ENCODE results near the gene NTRK3.

GRCh38 chr15:87961851-87962420 is 294.6 kb downstream of the NTRK3 start:
- TF ChIP-seq, protein P1, sequence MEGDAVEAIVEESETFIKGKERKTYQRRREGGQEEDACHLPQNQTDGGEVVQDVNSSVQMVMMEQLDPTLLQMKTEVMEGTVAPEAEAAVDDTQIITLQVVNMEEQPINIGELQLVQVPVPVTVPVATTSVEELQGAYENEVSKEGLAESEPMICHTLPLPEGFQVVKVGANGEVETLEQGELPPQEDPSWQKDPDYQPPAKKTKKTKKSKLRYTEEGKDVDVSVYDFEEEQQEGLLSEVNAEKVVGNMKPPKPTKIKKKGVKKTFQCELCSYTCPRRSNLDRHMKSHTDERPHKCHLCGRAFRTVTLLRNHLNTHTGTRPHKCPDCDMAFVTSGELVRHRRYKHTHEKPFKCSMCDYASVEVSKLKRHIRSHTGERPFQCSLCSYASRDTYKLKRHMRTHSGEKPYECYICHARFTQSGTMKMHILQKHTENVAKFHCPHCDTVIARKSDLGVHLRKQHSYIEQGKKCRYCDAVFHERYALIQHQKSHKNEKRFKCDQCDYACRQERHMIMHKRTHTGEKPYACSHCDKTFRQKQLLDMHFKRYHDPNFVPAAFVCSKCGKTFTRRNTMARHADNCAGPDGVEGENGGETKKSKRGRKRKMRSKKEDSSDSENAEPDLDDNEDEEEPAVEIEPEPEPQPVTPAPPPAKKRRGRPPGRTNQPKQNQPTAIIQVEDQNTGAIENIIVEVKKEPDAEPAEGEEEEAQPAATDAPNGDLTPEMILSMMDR (IDR thresholded peaks at IDR 0.05; ENCODE audit: low read depth, low read length, missing input control): no peak
- TF ChIP-seq FOXA1 (IDR thresholded peaks at IDR 0.05): no peak
- TF ChIP-seq MAX (IDR thresholded peaks at IDR 0.05): no peak
- TF ChIP-seq GABPA (IDR thresholded peaks at IDR 0.05 in 1 of 2, conservative IDR thresholded peaks at IDR 0.05 in 1 of 2): no peak
